Panc1 (cell line): ENCODE data around the gene TUBGCP3. TPM values are rescaled to one million over a fixed set of nuclear protein-coding genes. Genes with fewer than 3 reads are reported as not detected.

Experiments used
- ATAC-seq: fragments of 200-7000 bp; cut with Tn5 transposase; 2 replicates; pipeline ENCODE4 v1.9.1; 2020; ENCODE audit warnings: mild to moderate bottlenecking, moderate library complexity
- BruUV-seq: library from RNA; stranded (reverse); fragments of 400-500 nt; replicated peaks from 2 replicates; lab custom pipeline; 2021; lab: Mats Ljungman, UMichigan
- CTCF ChIA-PET: fragments of 300-600 bp; sonication (Branson Sonifier 250); formaldehyde crosslinking; loops from one replicate; lab custom pipeline; 2022; ENCODE audit warnings: antibody characterized with exemption; lab: Charles Lee
- POLR2A ChIA-PET: fragments of 300-600 bp; sonication (Branson Sonifier 250); formaldehyde crosslinking; loops from one replicate; lab custom pipeline; 2022; ENCODE audit warnings: antibody characterized with exemption; lab: Charles Lee
- DNase-seq: peaks from one replicate; pipeline ENCODE4 v3.0.0-alpha.2; 2010; ENCODE audit warnings: low read depth, low spot score
- H3K27ac ChIP-seq: 2 replicates; pipeline ENCODE4 v1.5.1; 2011; ENCODE audit warnings: mild to moderate bottlenecking, low read length, inconsistent platforms
- H3K27me3 ChIP-seq: fragments of 200-500 bp; sonication (Bioruptor generic); 2 replicates; pipeline ENCODE4 v1.6.0; 2014; ENCODE audit warnings: low read length, inconsistent platforms; ENCODE audit not compliant: control insufficient read depth, insufficient read depth
- H3K36me3 ChIP-seq: fragments of 200-500 bp; sonication (Bioruptor generic); 2 replicates; pipeline ENCODE4 v1.5.1; 2014; ENCODE audit warnings: inconsistent platforms, mild to moderate bottlenecking, low read length, moderate library complexity; ENCODE audit not compliant: control insufficient read depth, insufficient read depth
- H3K4me1 ChIP-seq: 2 replicates; pipeline ENCODE4 v1.5.1; 2011; ENCODE audit warnings: inconsistent platforms, mild to moderate bottlenecking, low read length, moderate library complexity; ENCODE audit not compliant: control insufficient read depth, insufficient read depth
- H3K4me3 ChIP-seq, 2 experiments: 2 replicates each; pipeline ENCODE4 v1.5.1; 2011 to 2012; ENCODE audit warnings: low read depth in 2 of 2, low read length in 2 of 2, mild to moderate bottlenecking in 2 of 2, inconsistent platforms in 1 of 2, moderate library complexity in 1 of 2
- H3K9me3 ChIP-seq: fragments of 200-500 bp; sonication (Bioruptor generic); 2 replicates; pipeline ENCODE4 v1.5.1; 2014; ENCODE audit warnings: low read depth, mild to moderate bottlenecking, inconsistent platforms, low read length, moderate library complexity; ENCODE audit not compliant: control insufficient read depth, insufficient read depth
- CTCF ChIP-seq: fragments of 450-650 bp; IDR thresholded peaks from 2 replicates; pipeline ENCODE4 v1.5.1; 2017; ENCODE audit warnings: mild to moderate bottlenecking
- POLR2AphosphoS5 ChIP-seq: IDR thresholded peaks from 2 replicates; pipeline ENCODE4 v1.6.1; 2012; ENCODE audit warnings: mild to moderate bottlenecking, low read depth, low read length, moderate library complexity
- REST ChIP-seq, 2 experiments: IDR thresholded peaks; 2 replicates each; pipeline ENCODE4 v1.6.1; 2011 to 2012; ENCODE audit warnings: low read depth in 2 of 2, control low read depth in 1 of 2, low read length in 1 of 2, mild to moderate bottlenecking in 1 of 2, moderate library complexity in 1 of 2; ENCODE audit not compliant: insufficient read depth in 1 of 2
- SIN3A ChIP-seq: IDR thresholded peaks from 2 replicates; pipeline ENCODE4 v1.6.1; 2012; ENCODE audit warnings: low read depth, mild to moderate bottlenecking, low read length, moderate library complexity, borderline replicate concordance; ENCODE audit not compliant: insufficient read depth
- TCF7L2 ChIP-seq: IDR thresholded peaks from 2 replicates; pipeline ENCODE4 v1.6.1; 2011; ENCODE audit warnings: mild to moderate bottlenecking, low read depth, low read length, inconsistent platforms
- in situ Hi-C: cut with HindIII; loops from 2 replicates; pipeline ENCODE4 v1.10.0; 2016; ENCODE audit warnings: low sequenced_read_pairs, low pct_unique_long_range_greater_than_20kb
- intact Hi-C: fragments of 100-400 bp; cut with micrococcal nuclease; formaldehyde crosslinking; loops from one replicate; pipeline ENCODE4 v1.10.0; 2022; ENCODE audit not compliant: unreplicated experiment
- total RNA-seq: library from RNA; stranded (reverse); gene quantifications from one replicate; pipeline ENCODE4 v1.2.1, GENCODE V29; 2021; ENCODE audit not compliant: unreplicated experiment

The TUBGCP3 gene
- total RNA-seq, 1 experiment from 2014 or later = 28.4 TPM

- H3K27me3 ChIP-seq = no peaks in the 10 kb centered on the region
- peaks cover 7% of the 10 kb centered on the region for H3K4me1 ChIP-seq
- no peaks in the 10 kb centered on the region for H3K36me3 ChIP-seq
- CTCF ChIA-PET = no interaction called here
- intact Hi-C loops = no loop called here
- no TSS peak for BruUV-seq
- DNase-seq (no peak), ATAC-seq (no peak)
- POLR2A ChIA-PET = interaction anchor here (0.6 kb wide), 1 partner anchor 12 kb away, joined by 5 read pairs; no protein-coding TSS in a partner anchor
- H3K4me3 ChIP-seq = no peak overlapping the region
- in situ Hi-C loops = no loop called here
- no peaks in the 10 kb centered on the region for H3K9me3 ChIP-seq
- H3K27ac ChIP-seq = no peak overlapping the region
- TF ChIP-seq REST (IDR thresholded peaks at IDR 0.05; ENCODE audit: insufficient read depth in 1 of 2, low read depth in 2 of 2, low read length in 1 of 2) (no peak), POLR2AphosphoS5 (no peak), SIN3A (no peak), TCF7L2 (no peak), CTCF (no peak)
These were observed 13.5 kb downstream of the TUBGCP3 start for GRCh38 chr13:112574416-112574815.

- Histone ChIP-seq H3K27me3 (no peaks in the 10 kb centered on the region), H3K27ac (no peak overlapping the region), H3K4me1 (peaks cover 7% of the 10 kb centered on the region), H3K36me3 (no peaks in the 10 kb centered on the region), H3K9me3 (no peaks in the 10 kb centered on the region), H3K4me3 (no peak overlapping the region)
- DNase-seq (no peak), ATAC-seq (no peak)
- intact Hi-C loops = no loop called here
- in situ Hi-C loops = no loop called here
- no TSS peak for BruUV-seq
- CTCF ChIA-PET = no interaction called here
- POLR2A ChIA-PET = no interaction called here
- TF ChIP-seq REST (IDR thresholded peaks at IDR 0.05; ENCODE audit: insufficient read depth in 1 of 2, low read depth in 2 of 2, low read length in 1 of 2) (no peak), CTCF (no peak), POLR2AphosphoS5 (no peak), SIN3A (no peak), TCF7L2 (no peak)
These were observed 14.2 kb downstream of the TUBGCP3 start for GRCh38 chr13:112573710-112574109.
